Hepatocyte (in vitro differentiated cells): ENCODE results near the gene RFTN1.

Experiments
- CTCF ChIP-seq: fragments of 200-600 bp; sonication (generic); IDR thresholded peaks from 2 replicates; pipeline ENCODE4 v1.5.1; 2016; ENCODE audit warnings: antibody characterized with exemption, mild to moderate bottlenecking; ENCODE audit not compliant: poor library complexity
- EZH2 ChIP-seq: fragments of 200-600 bp; sonication (generic); IDR thresholded peaks from 2 replicates; pipeline ENCODE4 v1.6.1; 2016; ENCODE audit warnings: antibody characterized with exemption, mild to moderate bottlenecking, borderline replicate concordance

DNA sequence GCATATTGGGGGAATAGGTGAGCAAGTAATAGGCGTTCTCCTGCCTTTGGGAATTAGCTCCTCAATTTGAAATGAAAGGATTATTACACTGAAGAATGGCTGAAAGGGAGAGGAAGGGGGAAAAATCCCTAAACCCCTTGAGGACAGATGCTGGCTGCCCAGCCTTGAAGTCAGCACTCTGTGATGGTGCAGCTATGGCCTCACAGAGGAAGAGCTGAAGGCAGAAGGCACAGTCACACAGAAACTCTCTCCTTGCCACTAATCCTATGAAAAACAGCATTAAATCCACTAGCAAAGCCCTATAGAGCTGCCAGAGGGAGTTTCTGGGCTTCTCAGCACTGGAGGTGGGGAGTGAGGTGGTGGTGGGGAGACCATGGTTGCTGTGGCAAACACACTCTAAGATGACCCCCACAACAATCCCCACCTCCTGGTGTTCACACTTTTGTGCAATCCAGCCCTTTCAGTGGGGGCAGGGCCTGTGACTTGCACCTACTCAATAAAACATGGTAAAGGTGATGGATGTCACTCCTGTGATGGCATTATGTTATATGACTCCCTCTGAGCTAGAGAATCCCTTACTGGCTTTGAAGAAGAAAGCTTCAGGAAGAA is 101.2 kb downstream of the RFTN1 start:
- no peak for TF ChIP-seq CTCF
- TF ChIP-seq EZH2: no peak
